Smooth muscle cell (in vitro differentiated cells): ENCODE measurements around the gene ATE1. TPM values are rescaled to one million over a fixed set of nuclear protein-coding genes. Genes with fewer than 3 reads are reported as not detected.

Experiments used
- DNase-seq: peaks from one replicate; lab custom pipeline; 2025; ENCODE audit not compliant: unreplicated experiment; lab: John Stamatoyannopoulos, UW
- H2AFZ ChIP-seq: fragments of 200-600 bp; sonication (generic); 2 replicates; pipeline ENCODE4 v1.6.0; 2016; ENCODE audit warnings: antibody characterized with exemption, low read depth, mild to moderate bottlenecking
- H3F3A ChIP-seq: fragments of 200-600 bp; sonication (generic); 2 replicates; pipeline ENCODE4 v1.6.0; 2017; ENCODE audit warnings: antibody characterized with exemption, low read depth
- H3K27ac ChIP-seq: fragments of 200-600 bp; sonication (generic); 2 replicates; pipeline ENCODE4 v1.5.1; 2016; ENCODE audit warnings: low read depth, mild to moderate bottlenecking
- H3K27me3 ChIP-seq: fragments of 200-600 bp; sonication (generic); 2 replicates; pipeline ENCODE4 v1.6.1; 2016; ENCODE audit warnings: low read depth, mild to moderate bottlenecking
- H3K36me3 ChIP-seq: fragments of 200-600 bp; sonication (generic); 2 replicates; pipeline ENCODE4 v1.5.1; 2016; ENCODE audit warnings: low read depth
- H3K4me1 ChIP-seq: fragments of 200-600 bp; sonication (generic); 2 replicates; pipeline ENCODE4 v1.5.1; 2016; ENCODE audit warnings: low read depth
- H3K4me2 ChIP-seq: fragments of 200-600 bp; sonication (generic); 2 replicates; pipeline ENCODE4 v1.6.0; 2016; ENCODE audit warnings: mild to moderate bottlenecking
- H3K4me3 ChIP-seq: fragments of 200-600 bp; sonication (generic); 2 replicates; pipeline ENCODE4 v1.5.1; 2016; ENCODE audit warnings: mild to moderate bottlenecking
- H3K79me2 ChIP-seq: fragments of 200-600 bp; sonication (generic); 2 replicates; pipeline ENCODE4 v1.6.0; 2016; ENCODE audit warnings: low read depth, mild to moderate bottlenecking
- H3K9ac ChIP-seq: fragments of 200-600 bp; sonication (generic); 2 replicates; pipeline ENCODE4 v1.6.0; 2016; ENCODE audit warnings: low read depth
- H3K9me3 ChIP-seq: fragments of 200-600 bp; sonication (generic); replicated peaks from 2 replicates; pipeline ENCODE4 v1.5.1; 2016; ENCODE audit warnings: low read depth
- H4K20me1 ChIP-seq: fragments of 200-600 bp; sonication (generic); 2 replicates; pipeline ENCODE4 v1.6.0; 2016; ENCODE audit warnings: low read depth
- CTCF ChIP-seq: fragments of 200-600 bp; sonication (generic); IDR thresholded peaks from 2 replicates; pipeline ENCODE4 v1.5.1; 2017; ENCODE audit warnings: borderline replicate concordance, mild to moderate bottlenecking, antibody characterized with exemption; ENCODE audit not compliant: insufficient read depth, poor library complexity, severe bottlenecking
- WGBS: methylation state at CpG from one replicate; pipeline ENCODE4 v1.1.7; 2016; ENCODE audit warnings: low lambda C conversion rate; 5-methylcytosine and 5-hydroxymethylcytosine counted together
- polyA plus RNA-seq: library from polyadenylated mRNA; unstranded; fragments of >200 nt; fragmentation: Nextera tagmentation; extraction: Ambion mirVana; gene quantifications from 2 replicates; pipeline ENCODE4 v1.2.1, GENCODE V29; 2016
- total RNA-seq: library from RNA; depleted of rRNA; stranded (reverse); fragments of >200 nt; gene quantifications from 2 replicates; pipeline ENCODE4 v1.2.3, GENCODE V29; 2014

The ATE1 gene
- total and polyA plus RNA-seq, 2 experiments from 2014 or later: 9.1 to 20.7 TPM

- Histone ChIP-seq H3F3A (no peaks in the 10 kb centered on the region), H3K79me2 (no peaks in the 10 kb centered on the region), H3K27me3 (no peaks in the 10 kb centered on the region), H3K4me1 (no peaks in the 10 kb centered on the region), H3K9ac (no peak overlapping the region), H3K27ac (no peak overlapping the region), H3K4me3 (no peak overlapping the region), H2AFZ (no peak overlapping the region), H3K36me3 (peaks cover 11% of the 10 kb centered on the region), H4K20me1 (no peaks in the 10 kb centered on the region), H3K9me3 (no peaks in the 10 kb centered on the region), H3K4me2 (no peak overlapping the region)
- TF ChIP-seq CTCF: no peak
- no peak for DNase-seq
These were observed 73.9 kb downstream of the ATE1 start for GRCh38 chr10:121853950-121854349.

- WGBS: 84% methylated on average over 1 of the region's 1 CpG
- peaks cover 3% of the 10 kb centered on the region for H3K36me3 ChIP-seq
- H3K4me3 ChIP-seq: no peak overlapping the region
- H3K9ac ChIP-seq: no peak overlapping the region
- no peaks in the 10 kb centered on the region for H4K20me1 ChIP-seq
- no peaks in the 10 kb centered on the region for H3K79me2 ChIP-seq
- no peaks in the 10 kb centered on the region for H3K27me3 ChIP-seq
- no peak overlapping the region for H2AFZ ChIP-seq
- no peaks in the 10 kb centered on the region for H3K9me3 ChIP-seq
- H3K4me2 ChIP-seq: no peak overlapping the region
- no peak overlapping the region for H3K27ac ChIP-seq
- H3F3A ChIP-seq: no peaks in the 10 kb centered on the region
- no peak for TF ChIP-seq CTCF
- DNase-seq: no peak
- H3K4me1 ChIP-seq: no peaks in the 10 kb centered on the region
These were observed 76.0 kb downstream of the ATE1 start for GRCh38 chr10:121851786-121852185.

- TF ChIP-seq CTCF: no peak
- H2AFZ ChIP-seq: no peak overlapping the region
- H3K4me1 ChIP-seq: no peaks in the 10 kb centered on the region
- H3K9me3 ChIP-seq: no peaks in the 10 kb centered on the region
- H3K27ac ChIP-seq: no peak overlapping the region
- no peaks in the 10 kb centered on the region for H4K20me1 ChIP-seq
- H3K79me2 ChIP-seq: no peaks in the 10 kb centered on the region
- WGBS: 93% methylated on average over 8 of the region's 8 CpGs
- H3K4me3 ChIP-seq: no peak overlapping the region
- H3K9ac ChIP-seq: no peak overlapping the region
- H3K4me2 ChIP-seq: no peak overlapping the region
- no peaks in the 10 kb centered on the region for H3F3A ChIP-seq
- DNase-seq: no peak
- no peaks in the 10 kb centered on the region for H3K27me3 ChIP-seq
- H3K36me3 ChIP-seq: peaks cover 3% of the 10 kb centered on the region
These were observed 79.7 kb downstream of the ATE1 start for GRCh38 chr10:121848082-121848481.

GRCh38 chr10:121846555-121846954, 81.3 kb downstream of the ATE1 start:
- H3K9me3 ChIP-seq: no peaks in the 10 kb centered on the region
- H3K4me3 ChIP-seq: no peak overlapping the region
- H3K79me2 ChIP-seq: no peaks in the 10 kb centered on the region
- no peak overlapping the region for H3K27ac ChIP-seq
- H3F3A ChIP-seq: no peaks in the 10 kb centered on the region
- no peaks in the 10 kb centered on the region for H3K4me1 ChIP-seq
- H2AFZ ChIP-seq: no peak overlapping the region
- no peaks in the 10 kb centered on the region for H4K20me1 ChIP-seq
- no peaks in the 10 kb centered on the region for H3K27me3 ChIP-seq
- TF ChIP-seq CTCF: no peak
- 69% methylated on average over 2 of the region's 2 CpGs for WGBS
- H3K4me2 ChIP-seq: no peak overlapping the region
- H3K9ac ChIP-seq: no peak overlapping the region
- DNase-seq: no peak
- peaks cover 3% of the 10 kb centered on the region for H3K36me3 ChIP-seq
